SK-N-MC (cell line): ENCODE data around the gene MSANTD3.

Experiments used
- EZH2 ChIP-seq: fragments of 200-600 bp; sonication (generic); IDR thresholded peaks from one replicate; pipeline ENCODE4 v1.6.1; 2017; ENCODE audit warnings: antibody characterized with exemption
- POLR2AphosphoS5 ChIP-seq: IDR thresholded peaks from 2 replicates; pipeline ENCODE4 v1.6.1; 2012; ENCODE audit warnings: mild to moderate bottlenecking, low read depth, low read length, borderline replicate concordance

DNA sequence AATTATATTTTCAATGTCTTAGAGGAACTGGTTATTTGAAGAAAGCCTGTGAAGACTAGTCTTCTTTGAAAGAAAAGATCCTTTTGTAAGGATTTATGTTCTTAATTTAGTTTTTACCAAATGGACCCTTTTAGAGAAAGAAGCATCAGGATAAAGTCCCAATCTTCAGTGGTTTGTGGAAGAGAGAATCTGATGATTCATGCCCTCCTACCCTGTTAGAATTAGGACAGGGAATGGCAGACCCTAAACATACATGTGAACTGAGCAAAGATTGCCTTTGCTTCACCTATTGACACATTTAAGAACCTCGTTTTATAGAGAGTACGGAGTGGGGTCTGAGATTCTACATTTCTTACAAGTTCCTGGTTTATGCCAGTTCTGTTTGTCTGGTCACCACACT lies 26.0 kb downstream of the MSANTD3 start:
- TF ChIP-seq EZH2 (no peak), POLR2AphosphoS5 (no peak)
